Activated T-cell treated with anti-CD3 and anti-CD28 coated beads for 4 hours (primary cell): ENCODE data around the gene GRAP2.

Experiments used
- DNase-seq: peaks from one replicate; pipeline ENCODE4 v3.0.0-alpha.2; 2020

The GRAP2 gene

GRCh38 chr22:39995393-39996252 is 94.7 kb downstream of the GRAP2 start:
- DNase-seq = no peak

GRCh38 chr22:39996732-39997131 is 95.8 kb downstream of the GRAP2 start:
- no peak for DNase-seq

GRCh38 chr22:39997421-39997820 is 96.5 kb downstream of the GRAP2 start:
- no peak for DNase-seq

GRCh38 chr22:39997939-39998726 is 97.2 kb downstream of the GRAP2 start:
- no peak for DNase-seq

DNA sequence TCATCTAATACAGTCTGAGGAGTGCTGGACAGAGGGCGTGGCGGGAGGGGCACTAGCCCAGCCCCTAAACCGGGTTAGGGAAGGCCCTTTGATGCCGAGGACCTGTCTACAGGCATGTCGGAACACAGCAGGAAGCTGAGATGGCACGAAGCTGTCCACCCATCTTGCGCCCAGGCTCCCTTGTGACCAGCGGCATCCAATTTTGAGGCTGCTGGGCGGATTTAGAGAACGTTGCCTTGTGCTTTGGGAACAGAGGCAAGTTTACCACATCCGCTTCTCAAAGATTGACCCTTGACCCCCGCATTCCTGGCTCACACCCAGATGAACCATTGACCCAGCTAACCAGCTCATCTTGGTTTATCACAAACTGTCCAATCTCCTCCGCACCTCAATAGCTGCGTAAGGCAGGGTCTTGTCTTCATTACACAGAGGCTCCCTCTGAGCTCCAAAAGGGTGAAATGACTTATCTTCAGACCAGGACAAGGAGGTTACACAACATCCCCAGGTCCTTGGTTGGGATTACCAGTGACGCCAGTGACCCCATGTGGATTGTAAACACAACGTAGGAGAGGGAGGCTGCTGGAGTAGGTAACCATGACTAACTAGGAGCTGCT is 98.4 kb downstream of the GRAP2 start:
- DNase-seq = no peak

- no peak for DNase-seq
These were observed 99.3 kb downstream of the GRAP2 start for GRCh38 chr22:40000171-40000570.

- no peak for DNase-seq
These were observed 100.2 kb downstream of the GRAP2 start for GRCh38 chr22:40001106-40001505.

GRCh38 chr22:40001800-40002577 is 101.1 kb downstream of the GRAP2 start:
- DNase-seq = no peak

- DNase-seq = no peak
These were observed 102.2 kb downstream of the GRAP2 start for GRCh38 chr22:40002935-40003715.

- no peak for DNase-seq
These were observed 104.0 kb downstream of the GRAP2 start for GRCh38 chr22:40004836-40005235.

GRCh38 chr22:40006641-40007040 is 105.8 kb downstream of the GRAP2 start:
- DNase-seq = no peak

DNA sequence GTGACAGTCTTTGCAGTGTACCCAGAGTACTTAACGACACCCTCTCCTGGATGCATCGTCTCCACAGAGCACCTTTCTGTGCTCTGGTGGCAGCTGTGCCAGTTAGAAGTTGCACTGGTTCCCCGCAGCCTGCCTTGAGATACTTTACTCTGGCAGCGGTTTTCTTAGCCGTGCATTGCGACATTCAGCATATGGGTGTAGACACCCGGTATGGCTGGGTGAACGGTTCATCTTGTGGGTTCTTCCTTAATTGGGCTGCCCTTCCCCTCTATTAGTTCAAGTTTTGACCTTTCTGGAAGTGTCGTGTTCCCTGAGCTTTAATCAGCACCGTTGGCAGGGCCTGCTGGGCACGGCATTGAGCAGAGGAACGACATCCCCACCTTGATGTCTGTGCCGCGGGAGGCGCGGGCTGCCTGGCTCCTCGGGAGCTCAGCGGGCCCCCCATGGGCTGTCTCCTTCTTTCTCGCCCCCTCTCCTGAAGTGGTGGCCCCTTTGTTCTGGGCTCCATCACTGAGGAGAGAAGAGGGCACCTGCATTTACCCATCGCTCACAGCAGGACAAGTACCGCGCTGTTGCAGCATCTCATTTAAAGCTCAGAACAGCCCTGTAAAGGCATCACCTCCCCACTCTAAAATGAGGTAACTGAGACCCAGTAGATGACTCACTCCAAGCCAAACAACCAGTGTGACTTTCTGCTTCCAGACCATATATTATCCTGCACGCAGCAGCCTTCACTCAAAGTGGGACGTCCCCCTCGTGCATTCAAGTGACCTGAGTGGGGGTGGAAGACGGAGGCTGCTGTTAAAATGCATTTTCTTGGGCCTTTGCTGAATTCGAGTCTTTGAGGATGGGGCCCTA is 107.2 kb downstream of the GRAP2 start:
- no peak for DNase-seq

GRCh38 chr22:40008726-40009291 is 107.9 kb downstream of the GRAP2 start:
- DNase-seq = no peak

- DNase-seq = no peak
These were observed 108.4 kb downstream of the GRAP2 start for GRCh38 chr22:40009292-40009774.

DNA sequence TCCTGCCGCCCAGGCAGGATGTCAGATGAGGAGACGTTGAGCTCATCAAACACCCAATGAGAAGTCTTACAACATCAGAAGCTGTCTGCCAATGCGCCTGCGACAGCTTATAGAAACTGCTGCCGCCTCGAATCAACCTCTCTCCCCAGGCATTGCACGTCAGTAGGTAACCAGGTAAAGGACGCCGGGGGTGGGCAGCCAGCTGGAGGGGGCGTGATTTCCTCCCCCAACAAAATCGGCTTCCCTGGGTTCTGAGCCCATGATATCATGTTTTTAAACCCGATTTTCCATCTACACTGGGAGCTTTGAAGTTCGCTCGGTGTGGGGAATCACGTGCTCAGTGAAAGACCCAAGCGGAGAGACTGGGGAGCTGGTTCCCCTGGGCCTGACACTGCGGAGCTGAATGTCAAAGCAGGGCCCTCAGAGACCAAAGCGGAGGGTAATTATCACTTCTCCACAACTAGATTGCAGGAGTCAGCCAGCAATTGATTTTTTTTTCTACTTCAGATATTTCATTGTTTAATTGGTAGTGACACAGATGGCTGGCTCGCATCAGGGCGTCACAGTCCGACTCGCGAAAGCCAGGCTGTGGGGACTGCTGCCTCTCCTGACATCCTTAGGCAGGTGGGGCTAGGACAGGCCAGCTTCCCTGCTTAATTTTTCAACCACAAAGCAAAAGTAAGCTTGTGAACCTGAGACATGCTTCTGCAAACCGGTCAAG is 109.2 kb downstream of the GRAP2 start:
- no peak for DNase-seq

DNA sequence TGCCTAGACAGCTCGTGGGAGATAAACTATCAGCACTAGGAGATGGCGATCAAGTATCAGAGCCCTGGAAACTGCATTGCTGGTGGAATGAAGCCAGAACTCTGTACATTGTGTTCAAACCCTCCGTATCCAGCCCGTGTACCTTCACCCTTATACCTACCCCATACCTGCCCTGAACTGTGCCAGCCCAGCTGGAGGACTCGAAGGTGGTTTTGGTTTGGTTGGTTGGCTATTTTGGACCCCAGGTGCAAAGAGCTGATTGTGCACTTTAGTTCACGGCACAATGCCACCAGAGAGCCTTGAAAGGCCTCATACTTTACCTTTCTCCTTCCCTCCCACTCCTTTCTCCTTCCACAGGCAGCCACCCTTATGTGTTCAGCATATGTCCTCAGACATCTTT is 109.9 kb downstream of the GRAP2 start:
- DNase-seq = no peak

DNA sequence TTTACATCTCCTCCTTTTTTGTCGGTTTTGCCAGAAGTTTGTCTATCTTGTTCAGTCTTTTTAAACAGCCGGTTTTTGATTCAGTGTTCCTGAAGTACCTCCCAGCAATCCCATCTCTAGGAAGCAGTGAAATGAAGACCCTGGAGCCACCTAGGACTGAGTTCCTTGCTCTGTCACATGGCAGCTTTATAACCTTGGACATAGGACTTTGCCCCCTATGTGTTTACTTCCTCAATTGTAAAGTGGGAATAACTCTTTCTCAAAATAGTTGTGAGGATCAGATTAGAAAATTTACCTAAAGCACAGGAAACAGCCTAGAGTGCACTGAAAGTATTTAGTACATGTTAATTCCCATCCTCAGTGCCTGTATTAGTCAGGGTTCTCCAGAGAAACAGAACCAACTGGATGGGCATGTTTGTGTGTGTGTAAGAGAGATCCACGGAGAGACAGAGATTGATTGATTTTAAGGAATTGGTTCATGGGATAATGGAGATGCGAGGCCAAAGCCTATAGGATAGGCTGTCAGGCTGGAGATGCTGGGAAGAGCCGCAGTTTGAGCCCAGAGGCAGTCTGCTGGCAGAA is 113.9 kb downstream of the GRAP2 start:
- DNase-seq = no peak

DNA sequence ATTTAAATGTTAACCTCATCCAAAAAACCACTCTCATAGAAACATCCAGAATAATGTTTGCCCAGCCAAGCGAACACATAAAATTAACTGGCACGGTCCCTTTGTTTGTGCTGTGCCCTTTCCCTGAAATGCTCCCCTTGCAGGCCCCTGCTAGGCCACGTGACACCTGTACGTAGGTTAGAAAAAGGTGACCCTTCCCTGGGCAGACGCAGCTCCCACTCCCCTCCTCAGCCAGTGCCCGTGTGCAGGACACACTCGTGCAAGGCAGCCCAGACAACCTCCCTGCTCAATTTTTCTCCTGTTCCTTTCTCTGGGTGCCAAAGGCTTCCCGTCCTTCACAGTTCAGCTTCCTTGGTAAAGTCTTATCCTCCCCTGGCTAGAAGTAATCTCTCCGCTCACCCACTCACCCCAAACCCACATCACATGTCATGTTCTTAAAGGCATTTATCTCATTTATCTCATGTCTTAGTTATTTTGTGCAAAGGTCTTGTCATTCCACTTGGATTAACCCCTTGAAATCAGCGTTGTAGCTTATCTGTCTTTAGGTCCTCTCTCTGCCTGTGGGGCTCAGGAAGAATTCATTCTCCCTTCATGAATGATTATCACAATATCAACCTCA is 114.6 kb downstream of the GRAP2 start:
- DNase-seq = no peak

DNA sequence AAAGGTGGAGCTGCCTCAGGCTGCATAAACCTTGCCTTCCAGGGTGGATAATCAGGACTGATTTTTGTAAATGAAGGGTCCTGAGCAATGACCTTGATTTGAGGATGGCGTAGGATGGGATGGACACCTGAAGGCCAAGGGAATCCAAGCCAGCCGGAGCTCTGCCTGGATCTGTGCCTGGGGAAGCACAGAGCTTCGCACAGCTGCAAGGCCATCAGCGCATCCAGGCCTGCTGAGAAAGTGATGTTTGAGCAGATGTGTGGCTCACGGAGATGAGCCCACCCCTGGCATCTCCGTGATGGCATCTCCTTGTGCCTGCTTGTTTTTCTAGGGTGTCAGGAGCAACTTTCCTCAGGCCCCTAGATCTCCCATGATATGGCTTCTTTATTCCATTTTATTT is 117.2 kb downstream of the GRAP2 start:
- DNase-seq = no peak
